HPDE6-E6E7 (cell line): ENCODE data around the gene THAP12.

ENCODE experiments used
- DNase-seq: peaks from one replicate; pipeline ENCODE4 v3.0.0; 2011; ENCODE audit warnings: missing footprints; ENCODE audit errors: extremely low spot score

THAP12 gene

GRCh38 chr11:76302996-76303395, 77.9 kb downstream of the THAP12 start:
- DNase-seq, result no peak
